OCI-LY7 (cell line): ENCODE measurements around the gene PDCD11. TPM values are rescaled to one million over a fixed set of nuclear protein-coding genes. Genes with fewer than 3 reads are reported as not detected.

Experiments
- BruUV-seq: library from RNA; stranded (reverse); fragments of 400-500 nt; replicated peaks from 2 replicates; lab custom pipeline; 2021; lab: Mats Ljungman, UMichigan
- CTCF ChIA-PET: fragments of 300-600 bp; sonication (Branson Sonifier 250); formaldehyde crosslinking; loops from one replicate; lab custom pipeline; 2022; ENCODE audit warnings: antibody characterized with exemption; ENCODE audit not compliant: unreplicated experiment; lab: Charles Lee
- POLR2A ChIA-PET: fragments of 300-600 bp; sonication (Branson Sonifier 250); formaldehyde crosslinking; loops from one replicate; lab custom pipeline; 2022; ENCODE audit warnings: antibody characterized with exemption; lab: Charles Lee
- DNase-seq: peaks from one replicate; pipeline ENCODE4 v3.0.0-alpha.2; 2015; ENCODE audit warnings: low spot score
- H2AFZ ChIP-seq: fragments of 200-600 bp; sonication (generic), shearing (Covaris generic); 2 replicates; pipeline ENCODE4 v1.6.1; 2014; ENCODE audit warnings: mild to moderate bottlenecking, antibody characterized with exemption, low read length, moderate library complexity
- H3K27ac ChIP-seq: fragments of 200-600 bp; sonication (generic); 2 replicates; pipeline ENCODE4 v1.5.1; 2014; ENCODE audit warnings: mixed run types, low read depth, mild to moderate bottlenecking, moderate library complexity, low read length, inconsistent platforms; ENCODE audit not compliant: poor library complexity, severe bottlenecking
- H3K36me3 ChIP-seq: fragments of 200-600 bp; sonication (generic); 2 replicates; pipeline ENCODE4 v1.6.1; 2014; ENCODE audit warnings: mild to moderate bottlenecking, antibody characterized with exemption, low read length, moderate library complexity, mixed read lengths; ENCODE audit not compliant: insufficient read depth
- H3K4me1 ChIP-seq: fragments of 200-600 bp; sonication (generic); 2 replicates; pipeline ENCODE4 v1.5.1; 2014; ENCODE audit warnings: mild to moderate bottlenecking, low read length; ENCODE audit not compliant: insufficient read depth, poor library complexity, severe bottlenecking
- H3K4me2 ChIP-seq: fragments of 200-600 bp; sonication (generic); 2 replicates; pipeline ENCODE4 v1.6.1; 2014; ENCODE audit warnings: mild to moderate bottlenecking, low read length
- H3K4me3 ChIP-seq: fragments of 200-600 bp; sonication (generic); 2 replicates; pipeline ENCODE4 v1.5.1; 2014; ENCODE audit warnings: mild to moderate bottlenecking, low read depth, low read length; ENCODE audit not compliant: poor library complexity, severe bottlenecking
- H3K79me2 ChIP-seq: fragments of 200-600 bp; sonication (generic); 2 replicates; pipeline ENCODE4 v1.6.1; 2016; ENCODE audit warnings: low read depth, mild to moderate bottlenecking, low read length, moderate library complexity, mixed read lengths; ENCODE audit not compliant: insufficient read depth
- H3K9me2 ChIP-seq: fragments of 200-600 bp; sonication (generic); 2 replicates; pipeline ENCODE4 v1.6.1; 2016; ENCODE audit warnings: mild to moderate bottlenecking, low read length, mixed read lengths; ENCODE audit not compliant: insufficient read depth
- H3K9me3 ChIP-seq: fragments of 200-600 bp; sonication (generic); 2 replicates; pipeline ENCODE4 v1.6.1; 2014; ENCODE audit warnings: mild to moderate bottlenecking, mixed run types, low read length, mixed read lengths
- H4K20me1 ChIP-seq: fragments of 200-600 bp; sonication (generic); 2 replicates; pipeline ENCODE4 v1.6.1; 2014; ENCODE audit warnings: mild to moderate bottlenecking, antibody characterized with exemption, low read length, moderate library complexity, mixed read lengths; ENCODE audit not compliant: insufficient read depth
- EZH2phosphoT487 ChIP-seq: fragments of 200-600 bp; sonication (generic); IDR thresholded peaks from 2 replicates; pipeline ENCODE4 v1.6.1; 2018; ENCODE audit warnings: low read depth, borderline replicate concordance, mild to moderate bottlenecking, mixed run types, antibody characterized with exemption, low read length, moderate library complexity, mixed read lengths
- intact Hi-C: fragments of 100-400 bp; cut with micrococcal nuclease; formaldehyde crosslinking; loops from one replicate; pipeline ENCODE4 v1.10.0; 2022; ENCODE audit not compliant: unreplicated experiment
- total RNA-seq, 2 experiments: library from RNA; depleted of rRNA in 1 of 2; stranded (reverse); fragments of >200 nt in 1 of 2; shearing (Covaris generic) in 1 of 2; gene quantifications; 2 replicates each; pipeline ENCODE4 v1.2.3, GENCODE V29; 2014 to 2022
- TF ChIP-seq, protein P1 (sequence below): fragments of 200-600 bp; sonication (generic); conservative IDR thresholded peaks from 2 replicates; pipeline ENCODE4 v1.5.1; 2014; ENCODE audit warnings: mild to moderate bottlenecking, antibody characterized with exemption, low read length, moderate library complexity, mixed read lengths

PDCD11 gene
- total RNA-seq, 2 experiments from 2014 or later, result 54.5 to 68.4 TPM

GRCh38 chr10:103475437-103475836 is 79.0 kb downstream of the PDCD11 start:
- no peaks in the 10 kb centered on the region for H3K9me3 ChIP-seq
- POLR2A ChIA-PET, result interaction anchor here (2.6 kb wide), 1 partner anchor 10 kb away, joined by 13 read pairs; no protein-coding TSS in a partner anchor
- DNase-seq, result no peak
- H3K36me3 ChIP-seq, result no peaks in the 10 kb centered on the region
- H3K79me2 ChIP-seq, result no peaks in the 10 kb centered on the region
- no peak for TF ChIP-seq EZH2phosphoT487
- TF ChIP-seq, protein P1, sequence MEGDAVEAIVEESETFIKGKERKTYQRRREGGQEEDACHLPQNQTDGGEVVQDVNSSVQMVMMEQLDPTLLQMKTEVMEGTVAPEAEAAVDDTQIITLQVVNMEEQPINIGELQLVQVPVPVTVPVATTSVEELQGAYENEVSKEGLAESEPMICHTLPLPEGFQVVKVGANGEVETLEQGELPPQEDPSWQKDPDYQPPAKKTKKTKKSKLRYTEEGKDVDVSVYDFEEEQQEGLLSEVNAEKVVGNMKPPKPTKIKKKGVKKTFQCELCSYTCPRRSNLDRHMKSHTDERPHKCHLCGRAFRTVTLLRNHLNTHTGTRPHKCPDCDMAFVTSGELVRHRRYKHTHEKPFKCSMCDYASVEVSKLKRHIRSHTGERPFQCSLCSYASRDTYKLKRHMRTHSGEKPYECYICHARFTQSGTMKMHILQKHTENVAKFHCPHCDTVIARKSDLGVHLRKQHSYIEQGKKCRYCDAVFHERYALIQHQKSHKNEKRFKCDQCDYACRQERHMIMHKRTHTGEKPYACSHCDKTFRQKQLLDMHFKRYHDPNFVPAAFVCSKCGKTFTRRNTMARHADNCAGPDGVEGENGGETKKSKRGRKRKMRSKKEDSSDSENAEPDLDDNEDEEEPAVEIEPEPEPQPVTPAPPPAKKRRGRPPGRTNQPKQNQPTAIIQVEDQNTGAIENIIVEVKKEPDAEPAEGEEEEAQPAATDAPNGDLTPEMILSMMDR, result no peak
- peaks cover 59% of the 10 kb centered on the region for H3K4me1 ChIP-seq
- H3K4me3 ChIP-seq, result no peak overlapping the region
- H3K4me2 ChIP-seq, result no peak overlapping the region
- intact Hi-C loops, result no loop called here
- CTCF ChIA-PET, result interaction anchor here (0.6 kb wide), 1 partner anchor 10 kb away, joined by 4 read pairs; no protein-coding TSS in a partner anchor
- no peak overlapping the region for H2AFZ ChIP-seq
- H3K27ac ChIP-seq, result no peak overlapping the region
- H4K20me1 ChIP-seq, result no peaks in the 10 kb centered on the region
- H3K9me2 ChIP-seq, result no peaks in the 10 kb centered on the region
- BruUV-seq, result no TSS peak

DNA sequence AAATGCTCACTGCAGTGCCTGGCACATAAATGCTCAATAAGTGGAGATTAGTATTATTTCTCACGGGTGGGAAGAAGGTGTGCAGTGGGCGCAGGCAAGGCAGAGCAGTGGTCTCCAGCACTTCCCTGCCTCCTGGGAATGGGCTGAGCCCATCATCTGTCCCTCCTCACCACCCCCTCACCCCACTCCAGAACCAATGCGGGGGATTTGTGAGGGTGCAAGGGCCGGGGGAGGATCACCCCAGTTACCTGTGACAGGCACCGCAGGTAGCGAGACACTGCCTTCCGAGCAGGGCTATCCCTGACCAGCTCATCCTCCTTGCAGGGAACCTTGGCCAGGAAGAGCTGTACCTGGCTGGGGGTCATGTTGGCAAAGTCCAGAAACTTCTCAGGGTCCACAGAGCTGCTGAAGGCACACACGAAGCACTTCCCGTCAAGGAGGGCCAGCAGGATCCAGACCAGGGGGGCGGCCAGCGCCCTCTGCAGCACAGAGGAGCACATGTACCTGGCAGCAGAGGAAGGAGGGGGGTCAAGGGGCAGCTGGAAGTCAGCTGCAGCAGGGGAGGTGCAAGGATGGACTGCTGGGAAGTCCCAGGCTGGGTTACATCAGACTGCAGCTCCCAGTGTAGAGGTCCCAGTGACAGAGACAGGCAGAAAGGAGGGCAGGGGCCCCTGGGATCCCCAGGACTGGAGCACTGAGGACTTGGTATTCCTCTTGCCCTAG is 79.8 kb downstream of the PDCD11 start:
- Histone ChIP-seq H4K20me1 (no peaks in the 10 kb centered on the region), H3K4me2 (peak overlapping the region; percentile 17; the same call in 1 of the 2 replicates), H3K4me3 (no peak overlapping the region), H3K27ac (no peak overlapping the region), H3K36me3 (no peaks in the 10 kb centered on the region), H3K9me2 (no peaks in the 10 kb centered on the region), H3K4me1 (peaks cover 52% of the 10 kb centered on the region), H3K79me2 (no peaks in the 10 kb centered on the region), H2AFZ (peak overlapping the region; percentile 60; the same call in 1 of the 2 replicates), H3K9me3 (no peaks in the 10 kb centered on the region)
- TF ChIP-seq, protein P1, result peak; percentile 83
- no peak for TF ChIP-seq EZH2phosphoT487
- CTCF ChIA-PET, result interaction anchor here (1.2 kb wide), 1 partner anchor 61 kb away, joined by 6 read pairs; no protein-coding TSS in a partner anchor
- DNase-seq, result peak; percentile 73
- POLR2A ChIA-PET, result interaction anchor here (1.2 to 2.6 kb wide), 2 partner anchors 10 to 14 kb away, joined by 3 to 13 read pairs; no protein-coding TSS in a partner anchor
- intact Hi-C loops, result no loop called here
- BruUV-seq, result no TSS peak

DNA sequence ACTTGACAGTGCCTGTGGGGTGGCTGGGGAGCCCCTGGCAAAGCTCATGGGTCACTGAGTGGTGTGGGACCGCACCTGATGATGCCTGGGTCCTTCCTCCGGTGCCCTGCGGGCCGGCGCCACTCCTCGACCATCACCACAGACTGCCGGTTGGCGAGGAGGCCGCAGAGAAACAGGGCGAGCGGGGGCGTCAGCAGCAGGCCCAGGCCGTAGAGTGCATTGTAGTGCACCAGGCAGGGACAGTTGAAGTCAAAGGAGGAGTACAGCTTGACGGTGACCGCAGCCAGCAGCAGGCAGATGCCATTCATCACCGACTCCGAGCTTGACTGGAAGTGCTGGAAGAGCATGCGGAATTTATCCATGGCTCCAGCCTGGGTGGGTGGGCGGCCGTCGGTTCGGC is 82.2 kb downstream of the PDCD11 start:
- BruUV-seq, result no TSS peak

More for the DNA sequence above, 82.2 kb downstream of the PDCD11 start:
- intact Hi-C loops, result no loop called here
- H2AFZ ChIP-seq, result no peak overlapping the region
- H3K4me1 ChIP-seq, result peaks cover 30% of the 10 kb centered on the region
- no peaks in the 10 kb centered on the region for H4K20me1 ChIP-seq
- H3K4me3 ChIP-seq, result no peak overlapping the region
- no peak overlapping the region for H3K4me2 ChIP-seq
- no peaks in the 10 kb centered on the region for H3K36me3 ChIP-seq
- no peaks in the 10 kb centered on the region for H3K9me2 ChIP-seq
- DNase-seq, result no peak
- ChIA-PET POLR2A (no interaction called here), CTCF (no interaction called here)
- H3K27ac ChIP-seq, result no peak overlapping the region
- TF ChIP-seq, protein P1, result no peak
- no peak for TF ChIP-seq EZH2phosphoT487
- H3K79me2 ChIP-seq, result no peaks in the 10 kb centered on the region
- no peaks in the 10 kb centered on the region for H3K9me3 ChIP-seq
